K562 (cell line): ENCODE results near the gene SEPHS2. TPM values are rescaled to one million over a fixed set of nuclear protein-coding genes. Genes with fewer than 3 reads are reported as not detected.

Experiments used
- FOXM1 ChIP-seq, 2 experiments: fragments of 450-650 bp in 1 of 2; sonication (generic) in 1 of 2; formaldehyde crosslinking in 1 of 2; IDR thresholded peaks; 2 replicates each; pipeline versions ENCODE4 v1.6.1 to v1.9.0; 2017 to 2022; ENCODE audit warnings: low read depth in 2 of 2, mild to moderate bottlenecking in 2 of 2, missing genetic modification reagents in 1 of 2, moderate library complexity in 1 of 2
- HMGN3 ChIP-seq: IDR thresholded peaks from 2 replicates; pipeline ENCODE4 v1.6.1; 2011; ENCODE audit warnings: borderline replicate concordance, low read depth, mild to moderate bottlenecking, mixed read lengths, low read length; ENCODE audit not compliant: insufficient read length; ENCODE audit errors: extremely low read depth
- MYBL2 ChIP-seq, 2 experiments: fragments of 450-650 bp in 1 of 2; sonication (generic) in 1 of 2; formaldehyde crosslinking in 1 of 2; IDR thresholded peaks; 2 replicates each; pipeline versions ENCODE4 v1.6.1 to v1.8.1; 2017 to 2022; ENCODE audit warnings: borderline replicate concordance in 1 of 2, inconsistent platforms in 1 of 2, low read depth in 1 of 2, mild to moderate bottlenecking in 1 of 2, missing genetic modification reagents in 1 of 2, moderate library complexity in 1 of 2
- SIN3A ChIP-seq, 2 experiments: fragments of 150-350 bp in 1 of 2; IDR thresholded peaks; 2 replicates each; pipeline ENCODE4 v1.6.1; 2011 to 2016; ENCODE audit warnings: borderline replicate concordance in 2 of 2, low read depth in 2 of 2, low read length in 2 of 2, mild to moderate bottlenecking in 2 of 2, moderate library complexity in 2 of 2; ENCODE audit not compliant: control insufficient read depth in 1 of 2
- SMAD1 ChIP-seq: fragments of 150-350 bp; IDR thresholded peaks from 2 replicates; pipeline ENCODE4 v1.6.1; 2014; ENCODE audit warnings: low read length, low read depth; ENCODE audit not compliant: partially characterized antibody
- STAT5B ChIP-seq: fragments of 250-450 bp; sonication (Bioruptor Pico); IDR thresholded peaks from 2 replicates; pipeline ENCODE4 v1.8.0; 2021; ENCODE audit warnings: mild to moderate bottlenecking, inconsistent platforms
- ZNF174 ChIP-seq: fragments of 250-450 bp; sonication (Bioruptor Pico); IDR thresholded peaks from 2 replicates; pipeline ENCODE4 v1.4.0; 2020; ENCODE audit warnings: mild to moderate bottlenecking
- polyA plus RNA-seq, 8 experiments: library from polyadenylated mRNA; depleted of rRNA in 4 of 8; stranded (reverse) in 5 of 8; unstranded in 3 of 8; fragments of >200 nt; fragmentation: Nextera tagmentation in 2 of 8; fragmentation: Illumina TruSeq in 1 of 8; extraction: Ambion mirVana in 2 of 8; extraction: Trizol in 1 of 8; gene quantifications; 2 replicates each; pipeline versions ENCODE4 v1.2.1 to v1.2.3, GENCODE V29; 2011 to 2014; ENCODE audit warnings: inconsistent platforms in 1 of 8, missing spikeins in 1 of 8
- total RNA-seq, 7 experiments: library from RNA; depleted of rRNA in 6 of 7; stranded (reverse); fragments of >200 nt in 6 of 7; fragmentation: Illumina TruSeq in 2 of 7; extraction: Trizol in 2 of 7; gene quantifications; 2 replicates each; pipeline versions ENCODE4 v1.2.1 to v1.2.3, GENCODE V29; 2011 to 2021; ENCODE audit warnings: low replicate concordance in 1 of 7
- TF ChIP-seq, protein P1 (sequence below), 2 experiments: fragments of 150-350 bp in 1 of 2; IDR thresholded peaks; 2 replicates each; pipeline ENCODE4 v1.6.1; 2012 to 2016; ENCODE audit warnings: low read depth in 2 of 2, low read length in 2 of 2, mild to moderate bottlenecking in 1 of 2, moderate library complexity in 1 of 2
- TF ChIP-seq, protein P2 (sequence below): fragments of 250-450 bp; sonication (Bioruptor Pico); IDR thresholded peaks from 2 replicates; pipeline ENCODE4 v1.8.0; 2022; ENCODE audit warnings: inconsistent platforms, mild to moderate bottlenecking, moderate library complexity, borderline replicate concordance
- TF ChIP-seq, protein P3 (sequence below): fragments of 150-350 bp; IDR thresholded peaks from 2 replicates; pipeline ENCODE4 v1.6.1; 2014; ENCODE audit warnings: low read depth, mild to moderate bottlenecking, low read length, borderline replicate concordance
- TF ChIP-seq, protein P4 (sequence below): fragments of 450-650 bp; formaldehyde crosslinking; IDR thresholded peaks from 2 replicates; pipeline ENCODE4 v1.4.0; 2020; ENCODE audit warnings: mild to moderate bottlenecking, moderate library complexity

The SEPHS2 gene
- total and polyA plus RNA-seq, 9 of the 15 experiments (the other 6 are each of a cell fraction or from before 2014, with no cell fraction given): 20.9 to 90.6 (median 43.4) TPM

DNA sequence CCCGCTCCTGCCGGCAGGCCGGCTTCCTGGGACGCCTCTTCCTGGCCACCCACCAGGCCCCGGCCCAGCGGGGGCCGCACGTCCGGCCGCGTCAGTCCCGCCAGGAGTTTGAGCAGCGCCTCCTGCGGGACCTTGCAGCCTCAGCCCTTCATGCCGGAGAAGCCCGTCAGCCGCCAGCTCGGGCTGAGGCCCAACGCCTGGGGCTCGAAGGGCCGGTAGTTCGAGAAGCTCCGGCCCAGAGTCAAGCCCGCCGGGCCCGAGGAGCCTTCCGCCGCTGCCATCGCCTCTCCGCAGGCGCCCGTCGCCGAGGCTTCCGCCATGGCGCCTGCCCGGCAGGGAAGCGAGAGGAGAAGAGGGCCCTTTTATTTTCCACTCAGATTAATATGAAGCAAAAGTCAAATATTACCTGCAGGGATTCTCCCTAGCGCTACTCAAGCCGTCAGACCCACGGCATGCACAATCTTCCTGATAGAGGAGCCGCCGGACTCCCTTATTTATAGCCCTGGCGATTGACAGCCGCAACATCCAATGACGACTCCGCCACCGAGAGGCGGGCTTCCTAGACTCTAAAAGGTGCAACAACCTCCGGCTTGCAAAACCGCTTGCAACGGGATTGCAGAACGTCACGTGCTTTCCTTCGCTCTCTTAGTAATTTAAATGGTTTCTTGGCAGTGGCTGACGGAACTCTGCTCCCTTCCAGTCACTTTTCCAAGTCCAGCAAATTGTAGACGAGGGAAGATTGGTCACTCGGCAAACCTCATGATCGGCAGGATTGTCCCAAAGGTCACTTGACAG lies at the start of gene SEPHS2 (continued):
- TF ChIP-seq, protein P1, sequence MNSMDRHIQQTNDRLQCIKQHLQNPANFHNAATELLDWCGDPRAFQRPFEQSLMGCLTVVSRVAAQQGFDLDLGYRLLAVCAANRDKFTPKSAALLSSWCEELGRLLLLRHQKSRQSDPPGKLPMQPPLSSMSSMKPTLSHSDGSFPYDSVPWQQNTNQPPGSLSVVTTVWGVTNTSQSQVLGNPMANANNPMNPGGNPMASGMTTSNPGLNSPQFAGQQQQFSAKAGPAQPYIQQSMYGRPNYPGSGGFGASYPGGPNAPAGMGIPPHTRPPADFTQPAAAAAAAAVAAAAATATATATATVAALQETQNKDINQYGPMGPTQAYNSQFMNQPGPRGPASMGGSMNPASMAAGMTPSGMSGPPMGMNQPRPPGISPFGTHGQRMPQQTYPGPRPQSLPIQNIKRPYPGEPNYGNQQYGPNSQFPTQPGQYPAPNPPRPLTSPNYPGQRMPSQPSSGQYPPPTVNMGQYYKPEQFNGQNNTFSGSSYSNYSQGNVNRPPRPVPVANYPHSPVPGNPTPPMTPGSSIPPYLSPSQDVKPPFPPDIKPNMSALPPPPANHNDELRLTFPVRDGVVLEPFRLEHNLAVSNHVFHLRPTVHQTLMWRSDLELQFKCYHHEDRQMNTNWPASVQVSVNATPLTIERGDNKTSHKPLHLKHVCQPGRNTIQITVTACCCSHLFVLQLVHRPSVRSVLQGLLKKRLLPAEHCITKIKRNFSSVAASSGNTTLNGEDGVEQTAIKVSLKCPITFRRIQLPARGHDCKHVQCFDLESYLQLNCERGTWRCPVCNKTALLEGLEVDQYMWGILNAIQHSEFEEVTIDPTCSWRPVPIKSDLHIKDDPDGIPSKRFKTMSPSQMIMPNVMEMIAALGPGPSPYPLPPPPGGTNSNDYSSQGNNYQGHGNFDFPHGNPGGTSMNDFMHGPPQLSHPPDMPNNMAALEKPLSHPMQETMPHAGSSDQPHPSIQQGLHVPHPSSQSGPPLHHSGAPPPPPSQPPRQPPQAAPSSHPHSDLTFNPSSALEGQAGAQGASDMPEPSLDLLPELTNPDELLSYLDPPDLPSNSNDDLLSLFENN (IDR thresholded peaks at IDR 0.05; ENCODE audit: low read depth in 2 of 2, low read length in 2 of 2): peak in 1 of 2 experiments; percentile 95; a peak in 2 of 4 replicates
- TF ChIP-seq ZNF174 (CRISPR knock-in tag) (no peak), HMGN3 (peak; percentile 82), SIN3A (IDR thresholded peaks at IDR 0.05; ENCODE audit: borderline replicate concordance in 2 of 2, control insufficient read depth in 1 of 2, low read depth in 2 of 2, low read length in 2 of 2) (peak in 1 of 2 experiments; percentile 71; a peak in 2 of 4 replicates), FOXM1 (IDR thresholded peaks at IDR 0.05; ENCODE audit: low read depth) (peak; percentile 53), FOXM1 (CRISPR knock-in tag; IDR thresholded peaks at IDR 0.05; ENCODE audit: low read depth) (no peak), STAT5B (no peak), MYBL2 (IDR thresholded peaks at IDR 0.05; ENCODE audit: low read depth) (peak; percentile 65; the same call in 1 of the 2 replicates), MYBL2 (CRISPR knock-in tag; IDR thresholded peaks at IDR 0.05; ENCODE audit: borderline replicate concordance) (no peak), SMAD1 (peak; percentile 85)
- TF ChIP-seq, protein P2, sequence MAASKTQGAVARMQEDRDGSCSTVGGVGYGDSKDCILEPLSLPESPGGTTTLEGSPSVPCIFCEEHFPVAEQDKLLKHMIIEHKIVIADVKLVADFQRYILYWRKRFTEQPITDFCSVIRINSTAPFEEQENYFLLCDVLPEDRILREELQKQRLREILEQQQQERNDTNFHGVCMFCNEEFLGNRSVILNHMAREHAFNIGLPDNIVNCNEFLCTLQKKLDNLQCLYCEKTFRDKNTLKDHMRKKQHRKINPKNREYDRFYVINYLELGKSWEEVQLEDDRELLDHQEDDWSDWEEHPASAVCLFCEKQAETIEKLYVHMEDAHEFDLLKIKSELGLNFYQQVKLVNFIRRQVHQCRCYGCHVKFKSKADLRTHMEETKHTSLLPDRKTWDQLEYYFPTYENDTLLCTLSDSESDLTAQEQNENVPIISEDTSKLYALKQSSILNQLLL (CRISPR knock-in tag): no peak
- TF ChIP-seq, protein P3, sequence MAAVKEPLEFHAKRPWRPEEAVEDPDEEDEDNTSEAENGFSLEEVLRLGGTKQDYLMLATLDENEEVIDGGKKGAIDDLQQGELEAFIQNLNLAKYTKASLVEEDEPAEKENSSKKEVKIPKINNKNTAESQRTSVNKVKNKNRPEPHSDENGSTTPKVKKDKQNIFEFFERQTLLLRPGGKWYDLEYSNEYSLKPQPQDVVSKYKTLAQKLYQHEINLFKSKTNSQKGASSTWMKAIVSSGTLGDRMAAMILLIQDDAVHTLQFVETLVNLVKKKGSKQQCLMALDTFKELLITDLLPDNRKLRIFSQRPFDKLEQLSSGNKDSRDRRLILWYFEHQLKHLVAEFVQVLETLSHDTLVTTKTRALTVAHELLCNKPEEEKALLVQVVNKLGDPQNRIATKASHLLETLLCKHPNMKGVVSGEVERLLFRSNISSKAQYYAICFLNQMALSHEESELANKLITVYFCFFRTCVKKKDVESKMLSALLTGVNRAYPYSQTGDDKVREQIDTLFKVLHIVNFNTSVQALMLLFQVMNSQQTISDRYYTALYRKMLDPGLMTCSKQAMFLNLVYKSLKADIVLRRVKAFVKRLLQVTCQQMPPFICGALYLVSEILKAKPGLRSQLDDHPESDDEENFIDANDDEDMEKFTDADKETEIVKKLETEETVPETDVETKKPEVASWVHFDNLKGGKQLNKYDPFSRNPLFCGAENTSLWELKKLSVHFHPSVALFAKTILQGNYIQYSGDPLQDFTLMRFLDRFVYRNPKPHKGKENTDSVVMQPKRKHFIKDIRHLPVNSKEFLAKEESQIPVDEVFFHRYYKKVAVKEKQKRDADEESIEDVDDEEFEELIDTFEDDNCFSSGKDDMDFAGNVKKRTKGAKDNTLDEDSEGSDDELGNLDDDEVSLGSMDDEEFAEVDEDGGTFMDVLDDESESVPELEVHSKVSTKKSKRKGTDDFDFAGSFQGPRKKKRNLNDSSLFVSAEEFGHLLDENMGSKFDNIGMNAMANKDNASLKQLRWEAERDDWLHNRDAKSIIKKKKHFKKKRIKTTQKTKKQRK: 0 out of 2 replicates have a peak, but pooled peaks have one; percentile 33
- TF ChIP-seq, protein P4, sequence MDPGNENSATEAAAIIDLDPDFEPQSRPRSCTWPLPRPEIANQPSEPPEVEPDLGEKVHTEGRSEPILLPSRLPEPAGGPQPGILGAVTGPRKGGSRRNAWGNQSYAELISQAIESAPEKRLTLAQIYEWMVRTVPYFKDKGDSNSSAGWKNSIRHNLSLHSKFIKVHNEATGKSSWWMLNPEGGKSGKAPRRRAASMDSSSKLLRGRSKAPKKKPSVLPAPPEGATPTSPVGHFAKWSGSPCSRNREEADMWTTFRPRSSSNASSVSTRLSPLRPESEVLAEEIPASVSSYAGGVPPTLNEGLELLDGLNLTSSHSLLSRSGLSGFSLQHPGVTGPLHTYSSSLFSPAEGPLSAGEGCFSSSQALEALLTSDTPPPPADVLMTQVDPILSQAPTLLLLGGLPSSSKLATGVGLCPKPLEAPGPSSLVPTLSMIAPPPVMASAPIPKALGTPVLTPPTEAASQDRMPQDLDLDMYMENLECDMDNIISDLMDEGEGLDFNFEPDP (CRISPR knock-in tag): no peak
